GM18511 (cell line): ENCODE data around the gene AJUBA.
"Not testable (repeated sequence)": the region's sequence is repeated elsewhere in the genome, so short reads cannot be mapped to it uniquely, and the experiment has no call there.

Experiments
- ATAC-seq: cut with Tn5 transposase; IDR thresholded peaks from one replicate; pipeline ENCODE4 v1.9.1; 2021; ENCODE audit warnings: mild to moderate bottlenecking, moderate library complexity; ENCODE audit not compliant: unreplicated experiment

The AJUBA gene

DNA sequence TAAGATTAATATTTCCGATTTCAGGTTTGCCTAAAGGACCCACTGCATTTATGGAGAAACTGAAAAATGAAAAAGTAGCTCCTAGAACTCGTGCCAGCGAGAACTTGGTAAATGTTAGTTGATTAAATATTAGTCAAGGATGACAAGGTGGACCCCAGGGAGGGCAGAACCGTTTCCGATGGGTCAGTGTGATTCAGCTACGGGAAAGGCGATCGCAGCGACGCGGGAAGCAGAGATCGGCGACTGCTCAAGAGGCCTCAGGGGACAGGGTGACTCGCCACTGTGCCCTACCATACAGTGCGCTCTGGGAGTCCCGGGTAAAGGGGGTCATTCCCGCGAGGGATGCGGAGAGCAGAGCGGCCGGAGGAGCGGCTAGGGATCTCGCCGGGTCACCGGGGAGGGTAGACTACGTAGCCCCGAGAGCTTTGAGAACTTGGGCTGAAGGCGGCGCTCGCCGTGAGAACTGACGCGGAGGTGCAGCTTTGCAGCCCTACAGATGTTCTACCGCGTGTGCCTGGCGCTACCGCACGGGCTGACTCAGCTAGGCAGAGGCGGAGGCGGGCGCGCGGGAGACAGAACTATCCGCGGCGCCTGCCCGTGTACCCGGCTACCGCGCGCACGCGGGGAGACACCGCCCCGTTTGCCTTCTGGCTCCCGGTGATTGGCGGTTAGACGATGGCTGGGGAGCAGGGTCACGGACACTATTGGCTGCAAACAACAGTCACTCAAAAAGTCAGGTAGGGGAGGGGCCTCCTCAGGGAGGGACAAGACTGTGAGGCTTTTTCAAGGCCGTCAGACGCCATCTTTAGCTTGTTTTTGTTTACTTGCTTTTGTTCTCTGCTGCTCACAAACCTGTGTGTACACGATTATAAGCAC, 24.4 kb upstream of the AJUBA start:
- ATAC-seq, result peak; percentile 97

DNA sequence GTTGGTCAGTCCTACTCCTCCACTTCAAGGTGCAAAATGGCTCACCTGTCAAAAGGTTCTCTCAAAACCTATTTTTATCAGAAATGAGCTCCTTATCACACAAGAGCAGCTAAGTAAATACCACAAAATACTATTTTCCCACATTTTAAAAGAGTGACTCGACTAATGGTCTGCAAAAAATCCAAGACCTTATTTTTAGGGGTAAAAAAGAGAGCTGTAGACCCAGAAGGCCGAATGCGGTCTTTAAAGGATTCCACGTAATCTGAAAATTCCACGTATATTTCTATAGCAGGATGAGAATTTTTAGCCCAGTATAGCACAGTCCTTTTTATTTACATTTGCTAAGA, 23.8 kb upstream of the AJUBA start:
- ATAC-seq, result no peak

DNA sequence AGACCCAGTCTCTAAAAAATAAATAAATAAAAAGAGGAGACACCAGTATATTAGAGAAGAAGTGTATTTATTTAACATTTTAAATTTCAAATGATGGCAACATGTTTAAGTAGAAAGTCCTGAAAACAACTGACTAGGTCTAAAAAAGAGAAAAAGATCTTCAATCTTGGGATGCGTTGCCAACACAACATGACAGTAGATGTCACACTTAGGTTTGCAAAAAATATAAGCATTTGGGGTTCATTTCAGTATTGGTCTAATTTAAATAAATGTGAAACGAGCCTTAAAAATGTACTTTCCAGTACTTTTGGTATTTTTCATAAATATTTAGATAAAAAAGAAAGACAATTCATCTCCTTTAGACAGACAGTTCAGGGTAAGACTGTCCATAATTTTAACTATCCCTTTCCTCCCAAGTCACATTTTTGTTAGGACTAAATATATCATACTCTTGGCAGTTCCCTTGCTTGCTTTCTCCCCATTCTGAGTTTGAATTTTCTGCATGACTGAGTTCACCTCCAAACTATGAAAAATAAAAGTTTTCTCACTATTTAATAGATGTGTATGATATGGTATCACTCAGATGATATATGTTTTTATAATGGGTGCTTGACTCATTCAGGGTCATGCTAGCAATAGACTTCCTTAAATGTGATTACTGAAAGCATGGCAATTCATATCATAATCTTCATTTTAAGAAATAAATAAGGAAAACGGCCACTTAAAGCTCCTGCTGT, 23.3 kb upstream of the AJUBA start:
- no peak for ATAC-seq

DNA sequence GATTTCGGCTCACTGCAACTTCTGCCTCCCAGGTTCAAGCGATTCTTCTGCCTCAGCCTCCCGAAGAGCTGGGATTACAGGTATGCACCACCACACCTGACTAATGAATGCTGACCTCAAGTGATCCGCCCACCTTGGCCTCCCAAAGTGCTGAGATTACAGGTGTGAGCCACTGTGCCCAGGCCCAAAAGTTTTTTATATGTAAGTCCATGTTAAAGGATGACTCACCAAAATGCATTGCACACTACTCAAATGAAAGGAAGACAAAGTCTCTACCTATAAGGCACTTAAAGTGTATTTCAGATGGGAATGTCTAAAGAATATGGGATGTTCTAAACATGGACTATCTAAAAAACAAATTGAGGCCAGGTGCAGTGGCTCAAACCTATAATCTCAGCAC, 21.9 kb upstream of the AJUBA start:
- not testable (repeated sequence) for ATAC-seq

DNA sequence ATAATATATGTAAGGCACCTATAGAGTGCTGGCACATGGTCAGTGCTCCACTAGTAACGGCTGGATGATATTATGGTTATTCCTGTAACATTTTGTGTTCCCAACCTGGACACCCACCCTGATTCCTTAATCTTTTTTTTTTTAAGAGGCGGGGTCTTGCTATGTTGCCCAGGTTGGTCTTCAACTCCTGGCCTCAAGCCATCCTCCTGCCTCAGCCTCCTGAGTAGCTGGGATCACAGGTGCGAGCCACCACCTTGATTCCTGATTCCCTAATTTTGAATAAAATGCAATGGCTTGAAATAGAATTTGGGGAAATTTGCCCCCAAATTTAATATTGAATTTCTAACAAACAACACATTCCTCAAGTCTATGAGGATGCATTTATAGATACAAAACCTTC, 20.2 kb upstream of the AJUBA start:
- no peak for ATAC-seq

DNA sequence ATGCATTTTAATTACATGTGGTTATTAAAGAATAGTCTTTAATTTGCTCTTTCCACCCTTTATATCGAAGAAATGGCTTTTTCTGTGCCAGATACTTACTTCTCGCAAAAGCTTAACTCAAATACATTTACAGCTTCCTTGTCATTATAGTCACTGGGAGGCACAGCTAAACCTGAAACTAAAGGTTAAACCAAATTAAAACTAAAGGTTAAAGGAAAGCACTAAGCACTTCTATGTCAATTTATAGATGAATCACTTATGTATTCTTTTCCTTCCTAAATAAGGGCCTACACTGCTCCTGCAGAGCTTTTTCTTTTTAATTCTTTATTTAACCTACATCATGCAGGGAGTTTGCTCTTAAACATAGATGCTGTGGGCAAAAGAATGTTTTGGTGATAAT, 18.5 kb upstream of the AJUBA start:
- no peak for ATAC-seq

DNA sequence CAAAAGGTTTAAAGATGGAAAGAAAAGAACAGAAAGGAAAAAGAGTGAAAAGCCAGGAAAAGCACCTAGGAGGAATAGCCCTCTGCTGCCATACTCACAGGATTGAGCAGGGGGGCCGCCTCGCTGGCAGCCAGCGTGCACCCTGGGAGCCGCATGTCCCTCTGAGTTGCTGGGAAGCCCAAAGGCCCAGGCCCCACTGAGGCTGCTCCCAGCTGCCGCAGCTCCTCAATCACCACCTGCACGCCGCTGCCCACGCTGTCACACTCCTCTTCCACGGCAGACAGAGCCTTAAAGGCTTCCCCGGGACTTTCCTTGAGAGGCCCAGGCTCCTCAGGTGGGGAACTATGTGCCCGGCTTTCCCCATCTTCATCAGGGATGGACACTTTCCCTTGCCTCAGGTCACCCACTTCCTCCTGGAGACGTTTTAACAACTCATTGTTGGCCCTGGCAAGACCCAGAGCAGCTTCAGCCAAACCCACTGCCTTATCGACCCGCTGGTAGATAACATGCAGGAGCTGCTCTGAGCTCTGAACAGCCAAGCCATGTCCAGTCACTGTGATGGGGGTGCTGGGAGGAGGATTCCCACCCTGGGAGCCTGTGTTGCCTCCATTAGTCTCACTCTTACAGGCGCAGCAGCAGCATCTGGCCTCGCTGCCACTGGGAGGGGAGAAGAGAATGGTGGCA, 16.1 kb upstream of the AJUBA start:
- ATAC-seq, result no peak

DNA sequence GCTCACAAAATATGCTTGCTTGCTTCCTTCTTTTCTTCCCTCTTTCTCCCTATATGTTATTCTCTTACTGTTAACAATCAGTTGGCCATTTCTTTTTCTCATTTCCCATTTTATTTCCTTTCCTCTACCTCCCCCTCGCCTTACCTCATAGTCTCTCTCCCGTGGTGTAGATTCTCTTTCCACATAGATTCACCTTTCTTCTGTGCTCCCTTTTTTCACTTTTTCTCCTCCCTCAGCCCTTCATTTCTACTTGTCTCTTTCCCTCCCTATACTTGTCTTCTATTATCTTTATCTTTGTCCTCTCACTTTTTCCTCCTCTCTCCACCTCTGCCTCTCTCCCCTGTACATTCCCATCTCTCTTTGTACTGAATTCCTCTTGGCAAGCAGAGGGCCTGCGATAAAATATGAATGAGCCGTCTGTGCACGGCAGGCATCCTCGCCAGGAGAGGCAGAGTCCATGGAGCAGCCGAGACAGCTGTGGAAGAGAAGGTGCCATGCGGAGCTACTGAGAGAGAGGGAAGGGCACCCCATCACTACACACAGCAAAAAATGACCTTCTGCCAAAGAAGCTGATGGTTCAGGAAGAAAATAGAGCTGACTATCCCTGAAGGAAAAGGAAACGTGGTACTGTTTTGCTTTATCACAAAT, 15.4 kb upstream of the AJUBA start:
- ATAC-seq, result no peak

DNA sequence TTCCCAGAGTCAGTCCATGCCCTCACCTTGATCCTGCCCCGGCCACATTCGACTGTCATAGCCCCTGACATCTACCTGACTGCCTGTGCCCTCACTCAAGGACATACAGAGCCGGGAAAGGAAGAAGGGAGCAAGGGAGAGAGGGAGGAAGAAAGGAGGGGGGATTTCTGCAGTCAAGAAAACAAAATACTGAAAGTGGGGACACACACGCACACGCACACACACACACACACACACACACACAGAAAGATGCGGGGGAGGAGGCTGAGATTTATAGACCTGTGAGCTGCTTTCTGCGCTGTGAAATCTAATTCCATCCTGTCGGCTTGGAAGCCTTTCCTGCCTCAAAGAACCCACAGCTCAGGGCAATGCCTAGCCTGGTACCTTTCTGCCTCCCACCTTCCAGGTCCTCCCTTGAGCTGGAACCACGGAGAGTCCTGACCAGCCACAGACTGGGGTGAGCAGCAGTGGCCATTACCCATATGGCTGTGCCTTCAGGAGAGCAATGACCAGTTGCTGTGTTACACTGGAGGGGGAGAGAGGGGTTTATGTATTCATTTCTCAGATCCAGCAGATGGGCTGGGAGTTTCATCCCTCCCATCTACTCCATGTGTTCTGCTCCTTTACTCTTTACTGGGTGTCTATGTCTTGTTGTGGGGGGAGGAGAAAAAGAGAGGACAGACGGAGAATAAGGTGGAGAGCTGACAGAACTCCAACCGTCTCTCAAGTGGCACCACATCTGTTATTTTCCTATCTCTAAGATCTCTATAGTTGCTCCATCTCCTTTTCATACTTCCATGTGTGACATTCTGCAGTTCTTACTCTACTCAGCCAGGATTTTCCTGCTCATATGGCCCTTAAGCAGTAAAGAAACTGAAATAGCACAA, 14.7 kb upstream of the AJUBA start:
- no peak for ATAC-seq

DNA sequence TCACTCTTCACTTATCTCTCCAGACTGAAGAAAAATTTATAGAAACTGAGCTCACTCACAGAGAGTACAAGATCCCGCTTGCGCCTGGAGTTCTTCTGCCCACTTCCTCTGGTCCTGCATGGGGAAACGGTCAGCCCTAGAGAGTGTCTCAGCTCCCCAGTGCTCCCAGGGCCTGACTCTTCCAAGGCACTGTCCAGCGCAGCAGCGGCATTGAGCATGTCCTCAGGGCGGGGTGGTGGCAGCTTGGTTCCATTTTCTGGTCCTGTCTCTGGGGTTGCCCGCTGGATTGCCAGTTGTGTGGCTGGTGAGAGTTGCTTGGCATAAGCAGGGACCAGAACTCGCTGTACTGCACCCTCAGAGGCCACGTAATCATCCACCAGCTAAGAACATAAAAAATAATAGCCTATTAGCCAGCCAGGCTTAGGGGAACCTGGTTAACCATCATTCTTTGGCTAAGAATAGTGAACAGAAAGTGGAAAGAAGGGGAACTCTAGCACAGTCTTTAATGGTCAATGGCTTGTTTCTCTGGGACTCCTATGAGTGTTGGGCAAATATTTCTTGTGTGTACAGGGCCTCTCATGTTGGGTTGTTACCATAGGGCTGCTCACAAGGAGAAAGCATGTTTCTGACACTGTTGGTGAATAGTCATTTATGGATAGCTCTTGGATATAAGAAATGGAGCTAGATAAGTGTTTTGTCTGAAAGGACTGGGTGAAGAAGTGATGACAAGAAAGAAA, 13.7 kb upstream of the AJUBA start:
- ATAC-seq, result no peak

DNA sequence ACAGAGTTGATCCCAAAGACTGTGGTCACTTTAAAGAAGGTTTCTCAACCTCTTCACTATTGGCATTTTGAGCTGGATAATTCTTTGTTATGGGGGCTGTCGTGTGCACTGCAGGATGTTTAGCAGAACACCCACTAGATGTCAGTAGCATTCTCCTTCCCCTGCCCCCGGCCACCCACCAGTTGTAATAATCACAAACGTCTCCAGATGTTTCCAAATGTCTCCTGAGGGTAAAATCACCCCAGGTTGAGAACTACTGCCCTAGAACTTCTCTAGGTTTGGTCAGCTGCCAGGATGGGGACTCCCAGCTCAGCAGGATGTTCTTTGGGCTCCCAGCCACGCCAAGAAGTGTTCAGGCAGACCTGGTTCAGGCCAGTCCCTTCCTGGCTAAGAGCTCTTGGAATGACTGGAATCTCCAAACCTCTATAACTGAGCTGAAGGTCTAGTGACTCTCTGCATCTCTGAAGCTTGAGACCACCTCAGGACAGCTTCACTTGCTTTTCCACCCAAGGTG, 12.5 kb upstream of the AJUBA start:
- no peak for ATAC-seq

DNA sequence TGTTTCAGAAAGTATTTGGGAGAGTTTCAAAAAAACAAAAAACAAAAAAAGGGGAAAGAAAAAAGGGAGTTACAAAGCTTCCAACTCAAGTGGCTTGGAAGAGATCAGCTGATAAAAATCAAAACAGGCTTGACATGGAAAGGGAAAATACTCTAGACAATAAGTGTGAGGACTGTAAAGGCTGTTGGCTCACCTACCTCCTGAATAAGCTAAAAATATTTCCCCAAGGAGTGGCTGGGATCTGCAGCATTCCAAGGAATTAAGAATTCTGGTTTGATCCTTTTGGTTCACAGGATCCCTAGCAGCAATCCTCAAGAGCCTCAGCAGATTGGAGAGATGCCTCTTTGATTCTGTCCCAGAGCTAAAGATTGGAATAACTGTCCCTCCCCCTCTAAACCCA, 11.2 kb upstream of the AJUBA start:
- ATAC-seq, result no peak

DNA sequence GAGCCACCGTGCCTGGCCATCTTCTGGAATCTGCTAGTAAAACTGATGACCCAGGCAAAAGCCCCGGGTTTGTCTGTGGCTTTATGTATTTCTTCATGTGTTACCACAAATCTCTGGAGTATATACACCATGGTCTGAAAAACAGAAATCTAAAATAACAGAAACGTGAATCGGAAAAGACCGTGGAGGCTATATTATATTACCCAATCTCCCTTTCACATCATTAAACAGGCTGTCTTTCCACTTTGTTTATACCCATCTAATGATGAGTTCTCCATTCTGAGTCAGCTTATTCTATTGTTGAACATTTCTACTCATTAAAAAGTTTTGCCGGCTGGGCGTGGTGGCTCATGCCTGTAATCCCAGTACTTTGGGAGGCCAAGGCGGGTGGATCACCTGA, 9.5 kb upstream of the AJUBA start:
- ATAC-seq, result no peak

DNA sequence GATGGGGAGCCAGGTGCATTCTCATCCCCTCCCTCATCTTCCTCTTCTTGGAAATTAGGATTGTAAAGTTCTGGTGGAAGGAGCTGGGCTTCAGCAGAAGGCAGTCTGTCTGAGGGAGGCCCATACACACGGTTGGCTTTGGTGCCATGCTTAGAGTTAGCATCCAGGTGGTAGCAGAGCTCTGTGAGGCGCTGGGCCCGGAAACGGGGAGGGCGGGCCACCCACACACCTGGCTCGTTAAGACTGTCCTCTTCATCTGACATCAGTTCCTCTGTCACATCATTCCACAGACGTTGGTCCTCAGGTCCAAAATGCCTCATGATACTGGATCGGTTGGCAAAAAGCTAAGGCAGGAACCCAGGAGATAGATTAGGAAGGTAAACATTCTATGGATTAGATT, 4.9 kb upstream of the AJUBA start:
- no peak for ATAC-seq

DNA sequence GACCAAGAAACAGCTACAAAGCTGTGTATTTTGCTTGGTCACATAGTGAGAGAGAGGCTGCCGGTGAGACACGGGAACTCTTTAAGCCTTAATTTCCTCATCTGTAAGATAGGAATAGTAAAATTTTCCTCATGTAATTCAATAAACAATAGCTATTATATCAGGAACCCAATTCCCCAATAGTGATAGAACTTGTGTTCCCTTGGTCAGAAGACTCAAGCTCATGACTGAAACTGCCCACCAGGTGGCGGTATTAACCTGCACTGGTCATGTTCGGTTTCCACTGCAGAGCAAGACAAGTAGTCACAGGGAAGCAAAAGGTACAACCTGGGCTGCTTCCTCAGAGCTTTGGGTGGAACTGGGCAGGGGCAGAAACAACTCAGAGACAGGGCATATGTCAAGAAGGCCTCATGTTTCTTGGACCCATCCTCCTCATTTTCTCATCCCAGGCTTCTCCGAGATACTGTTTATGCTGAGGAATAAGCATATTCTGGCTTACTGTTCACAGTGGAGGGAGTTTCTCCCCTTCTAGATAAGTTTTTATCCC, 4.2 kb upstream of the AJUBA start:
- ATAC-seq, result no peak

DNA sequence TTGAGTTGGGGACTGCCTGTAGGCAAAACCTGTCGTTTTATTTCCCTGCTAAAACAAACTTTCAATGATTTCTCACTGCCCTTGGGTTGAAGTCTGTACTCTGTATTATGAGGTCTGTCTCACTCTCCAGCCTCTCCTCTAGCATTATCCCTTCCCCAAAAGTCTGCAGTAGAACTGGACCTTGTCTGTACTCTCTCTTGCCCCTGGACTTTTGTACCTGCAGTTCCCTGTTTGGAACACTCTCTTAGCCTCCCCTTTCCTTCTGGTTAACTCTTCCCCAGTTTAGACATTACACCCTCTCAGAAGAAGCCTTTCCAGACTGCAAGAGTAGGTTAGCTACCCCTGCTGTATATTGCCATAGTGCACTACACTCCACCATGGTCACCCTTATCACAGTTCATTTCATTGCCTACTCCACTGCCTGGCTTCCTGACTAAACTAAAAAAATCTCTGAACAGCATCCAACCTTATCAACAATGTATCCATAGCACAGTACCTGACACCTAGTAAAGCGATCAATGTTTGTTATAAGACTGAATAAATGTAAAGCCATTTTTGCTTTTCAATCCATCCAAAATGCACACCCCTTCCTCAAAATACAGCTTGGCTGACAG, 3.6 kb upstream of the AJUBA start:
- no peak for ATAC-seq

DNA sequence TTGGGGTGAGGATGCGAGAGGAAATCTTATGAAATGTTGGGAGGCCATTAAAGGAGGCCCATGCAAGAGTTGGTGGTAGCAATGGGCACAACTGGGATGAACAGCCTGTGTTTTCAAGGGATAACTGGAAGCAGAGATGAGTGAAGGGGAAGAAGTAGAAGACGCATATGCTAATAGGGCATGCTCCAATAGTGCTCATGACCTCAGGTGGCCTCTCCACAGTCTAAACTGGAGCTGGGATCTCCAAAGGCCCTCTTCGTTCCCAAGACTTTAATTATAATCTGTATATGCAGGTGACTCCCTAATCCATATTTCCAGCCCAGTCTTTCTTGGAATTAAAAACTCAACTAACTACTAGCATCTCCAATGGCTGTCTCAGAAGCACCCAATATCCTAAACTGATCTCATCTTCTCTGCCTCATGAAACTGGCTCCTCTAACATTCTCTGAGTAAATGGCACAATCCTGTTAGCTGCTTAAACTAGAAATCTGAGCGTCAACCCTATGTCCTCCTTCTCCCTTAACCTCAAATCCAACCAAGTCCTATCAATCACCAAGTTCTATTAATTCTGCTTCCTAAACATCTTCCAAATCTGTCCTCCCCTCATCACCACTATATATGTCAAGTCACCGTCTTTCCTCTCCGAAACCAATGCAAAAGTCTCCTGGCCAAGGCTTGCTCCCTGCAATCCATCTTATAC, 2.8 kb upstream of the AJUBA start:
- ATAC-seq, result no peak

DNA sequence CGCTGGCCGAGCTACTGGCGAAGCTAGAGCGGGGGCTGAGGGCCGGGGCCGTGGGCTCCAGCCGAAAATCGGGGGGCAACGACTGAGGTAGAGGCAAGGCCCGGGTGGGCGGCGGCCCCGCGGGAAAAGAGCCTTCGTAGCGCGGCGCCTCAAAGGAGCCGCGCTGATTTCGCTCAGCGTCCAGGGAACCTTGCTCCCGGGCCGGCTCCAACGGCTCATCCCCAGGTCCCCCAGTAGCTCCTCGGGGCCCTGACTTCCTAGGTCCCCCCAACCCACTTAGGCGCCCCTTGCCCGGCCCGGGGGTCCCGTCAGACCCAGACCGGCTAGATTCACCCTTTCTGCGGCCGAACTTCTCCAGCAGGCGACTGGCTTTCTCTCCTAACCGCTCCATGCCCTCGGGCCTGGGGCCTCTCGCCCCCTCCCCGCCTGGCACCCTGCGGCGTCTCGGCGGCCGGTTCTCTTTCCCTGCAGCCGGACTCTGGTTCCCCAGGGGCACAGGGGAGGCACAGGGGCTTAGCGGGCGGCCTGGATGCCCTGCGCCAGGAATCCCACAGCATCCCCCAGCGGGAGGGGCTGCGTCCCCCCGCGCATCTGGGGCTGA, 375 bp downstream of the AJUBA start:
- peak; percentile 13 for ATAC-seq
